Neural cell (in vitro differentiated cells): ENCODE results near the gene USP12. TPM values are rescaled to one million over a fixed set of nuclear protein-coding genes. Genes with fewer than 3 reads are reported as not detected.

Experiments
- H2AFZ ChIP-seq: fragments of 200-600, 300-800 bp; sonication (generic), shearing (Covaris generic); 2 replicates; pipeline ENCODE4 v1.6.0; 2014; ENCODE audit warnings: low read depth, mild to moderate bottlenecking, antibody characterized with exemption, low read length, moderate library complexity
- H3F3A ChIP-seq: fragments of 200-600 bp; shearing (Covaris generic); 2 replicates; pipeline ENCODE4 v1.6.1; 2016; ENCODE audit warnings: mild to moderate bottlenecking, moderate library complexity, mixed read lengths, antibody characterized with exemption, low read length; ENCODE audit not compliant: insufficient read depth, poor library complexity, severe bottlenecking
- H3K27ac ChIP-seq: fragments of 200-600, 300-800 bp; sonication (generic), shearing (Covaris generic); 2 replicates; pipeline ENCODE4 v1.5.1; 2014; ENCODE audit warnings: mild to moderate bottlenecking, low read length, moderate library complexity
- H3K27me3 ChIP-seq: fragments of 300-800, 200-600 bp; sonication (generic), shearing (Covaris generic); 2 replicates; pipeline ENCODE4 v1.6.0; 2014; ENCODE audit warnings: mild to moderate bottlenecking, low read depth, low read length, moderate library complexity; ENCODE audit not compliant: insufficient read depth
- H3K36me3 ChIP-seq: fragments of 300-800, 200-600 bp; sonication (generic), shearing (Covaris generic); 2 replicates; pipeline ENCODE4 v1.5.1; 2014; ENCODE audit warnings: mild to moderate bottlenecking, antibody characterized with exemption, low read length, moderate library complexity; ENCODE audit not compliant: insufficient read depth
- H3K4me2 ChIP-seq: fragments of 300-800, 200-600 bp; sonication (generic), shearing (Covaris generic); 2 replicates; pipeline ENCODE4 v1.6.0; 2014; ENCODE audit warnings: mild to moderate bottlenecking, low read length
- H3K4me3 ChIP-seq: fragments of 300-800, 200-600 bp; sonication (generic), shearing (Covaris generic); 2 replicates; pipeline ENCODE4 v1.5.1; 2014; ENCODE audit warnings: mild to moderate bottlenecking, low read length, moderate library complexity
- H3K79me2 ChIP-seq: fragments of 200-600 bp; shearing (Covaris generic); replicated peaks from 2 replicates; pipeline ENCODE4 v1.6.0; 2014; ENCODE audit warnings: mild to moderate bottlenecking, low read length, moderate library complexity; ENCODE audit not compliant: insufficient read depth
- H3K9ac ChIP-seq: fragments of 300-800, 200-600 bp; sonication (generic), shearing (Covaris generic); 2 replicates; pipeline ENCODE4 v1.6.1; 2016; ENCODE audit warnings: mild to moderate bottlenecking, low read length, mixed read lengths
- H3K9me2 ChIP-seq: fragments of 200-600 bp; shearing (Covaris generic); 2 replicates; pipeline ENCODE4 v1.6.1; 2016; ENCODE audit warnings: mild to moderate bottlenecking, low read length, mixed read lengths; ENCODE audit not compliant: insufficient read depth
- H3K9me3 ChIP-seq: fragments of 200-600, 300-800 bp; sonication (generic), shearing (Covaris generic); 2 replicates; pipeline ENCODE4 v1.6.1; 2016; ENCODE audit warnings: mild to moderate bottlenecking, mixed run types, low read length, moderate library complexity, mixed read lengths
- H4K20me1 ChIP-seq: fragments of 200-600 bp; shearing (Covaris generic); 2 replicates; pipeline ENCODE4 v1.6.1; 2016; ENCODE audit warnings: mild to moderate bottlenecking, mixed run types; ENCODE audit not compliant: insufficient read depth
- EP300 ChIP-seq: fragments of 450-650 bp; conservative IDR thresholded peaks from 2 replicates; pipeline ENCODE4 v1.6.1; 2014; ENCODE audit warnings: antibody characterized with exemption, mild to moderate bottlenecking, moderate library complexity; ENCODE audit not compliant: poor library complexity, severe bottlenecking
- EZH2 ChIP-seq: fragments of 200-600, 300-800 bp; shearing (Covaris generic), sonication (generic); IDR thresholded peaks from 2 replicates; pipeline ENCODE4 v1.6.1; 2014; ENCODE audit warnings: antibody characterized with exemption, low read length, borderline replicate concordance, mild to moderate bottlenecking; ENCODE audit not compliant: insufficient read depth, poor library complexity, severe bottlenecking
- MXI1 ChIP-seq: fragments of 450-650 bp; conservative IDR thresholded peaks from 2 replicates; pipeline ENCODE4 v1.6.1; 2014; ENCODE audit warnings: antibody characterized with exemption, mild to moderate bottlenecking; ENCODE audit not compliant: poor library complexity, severe bottlenecking
- POLR2AphosphoS5 ChIP-seq: IDR thresholded peaks from 2 replicates; pipeline ENCODE4 v1.6.1; 2012
- RAD21 ChIP-seq: fragments of 450-650 bp; conservative IDR thresholded peaks from 2 replicates; pipeline ENCODE4 v1.6.1; 2014; ENCODE audit warnings: antibody characterized with exemption, mild to moderate bottlenecking, moderate library complexity
- SMC3 ChIP-seq: fragments of 450-650 bp; conservative IDR thresholded peaks from 2 replicates; pipeline ENCODE4 v1.6.1; 2014; ENCODE audit warnings: antibody characterized with exemption, mild to moderate bottlenecking, moderate library complexity; ENCODE audit not compliant: poor library complexity
- TAF1 ChIP-seq: IDR thresholded peaks from 2 replicates; pipeline ENCODE4 v1.6.1; 2012; ENCODE audit warnings: low read depth
- polyA plus RNA-seq: library from polyadenylated mRNA; depleted of rRNA; stranded (reverse); fragments of >200 nt; gene quantifications from 2 replicates; pipeline ENCODE4 v1.2.3, GENCODE V29; 2014
- TF ChIP-seq, protein P1 (sequence below): fragments of 450-650 bp; IDR thresholded peaks from 2 replicates; pipeline ENCODE4 v1.5.1; 2014; ENCODE audit warnings: antibody characterized with exemption, mild to moderate bottlenecking, moderate library complexity; ENCODE audit not compliant: poor library complexity, severe bottlenecking
- TF ChIP-seq, protein P2 (sequence below): IDR thresholded peaks from 2 replicates; pipeline ENCODE4 v1.6.1; 2012; ENCODE audit warnings: borderline replicate concordance

The USP12 gene
- polyA plus RNA-seq, 1 donor from 2014 or later: 26.2 TPM

DNA sequence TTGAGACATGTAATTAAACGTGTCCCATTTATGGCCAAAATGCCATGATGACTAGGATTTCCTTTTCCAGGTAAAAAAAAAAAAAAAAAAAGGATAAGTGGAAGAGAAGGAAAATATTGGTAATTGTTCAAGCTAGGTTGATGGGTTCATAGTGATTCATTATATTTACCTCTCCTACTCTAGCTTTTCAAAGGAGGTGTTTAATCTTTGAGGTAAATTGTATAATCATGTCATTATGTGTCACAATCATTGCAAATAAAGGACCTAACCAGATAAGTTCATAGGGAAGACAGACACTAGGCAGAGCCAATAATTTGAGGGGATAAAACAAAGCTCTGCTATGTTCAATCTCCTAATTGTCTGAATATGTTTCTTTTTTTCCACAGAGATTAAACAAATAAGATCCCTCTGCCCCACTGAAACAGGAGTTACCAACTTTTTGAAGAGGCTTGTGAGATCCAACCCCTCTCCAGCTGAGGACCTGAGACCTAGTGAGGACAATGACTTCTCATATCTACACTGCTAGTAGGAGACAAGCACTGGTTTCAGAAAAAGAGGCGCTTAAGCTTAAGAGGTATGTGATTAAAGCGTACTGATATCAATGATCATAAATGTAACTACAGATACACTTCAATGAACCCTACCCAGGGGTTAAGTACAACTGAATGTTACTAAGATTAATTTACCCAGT, 61.4 kb downstream of the USP12 start:
- H3K9me2 ChIP-seq: no peaks in the 10 kb centered on the region
- H3K4me3 ChIP-seq: no peak overlapping the region
- H4K20me1 ChIP-seq: no peaks in the 10 kb centered on the region
- H3K9ac ChIP-seq: no peak overlapping the region
- H3F3A ChIP-seq: no peaks in the 10 kb centered on the region
- H3K9me3 ChIP-seq: no peaks in the 10 kb centered on the region
- no peak overlapping the region for H2AFZ ChIP-seq
- no peak overlapping the region for H3K4me2 ChIP-seq
- H3K27ac ChIP-seq: no peak overlapping the region
- no peaks in the 10 kb centered on the region for H3K79me2 ChIP-seq
- H3K27me3 ChIP-seq: no peaks in the 10 kb centered on the region
- TF ChIP-seq RAD21 (no peak), EP300 (no peak), EZH2 (no peak), TAF1 (no peak), SMC3 (no peak), POLR2AphosphoS5 (no peak), MXI1 (no peak)
- TF ChIP-seq, protein P1, sequence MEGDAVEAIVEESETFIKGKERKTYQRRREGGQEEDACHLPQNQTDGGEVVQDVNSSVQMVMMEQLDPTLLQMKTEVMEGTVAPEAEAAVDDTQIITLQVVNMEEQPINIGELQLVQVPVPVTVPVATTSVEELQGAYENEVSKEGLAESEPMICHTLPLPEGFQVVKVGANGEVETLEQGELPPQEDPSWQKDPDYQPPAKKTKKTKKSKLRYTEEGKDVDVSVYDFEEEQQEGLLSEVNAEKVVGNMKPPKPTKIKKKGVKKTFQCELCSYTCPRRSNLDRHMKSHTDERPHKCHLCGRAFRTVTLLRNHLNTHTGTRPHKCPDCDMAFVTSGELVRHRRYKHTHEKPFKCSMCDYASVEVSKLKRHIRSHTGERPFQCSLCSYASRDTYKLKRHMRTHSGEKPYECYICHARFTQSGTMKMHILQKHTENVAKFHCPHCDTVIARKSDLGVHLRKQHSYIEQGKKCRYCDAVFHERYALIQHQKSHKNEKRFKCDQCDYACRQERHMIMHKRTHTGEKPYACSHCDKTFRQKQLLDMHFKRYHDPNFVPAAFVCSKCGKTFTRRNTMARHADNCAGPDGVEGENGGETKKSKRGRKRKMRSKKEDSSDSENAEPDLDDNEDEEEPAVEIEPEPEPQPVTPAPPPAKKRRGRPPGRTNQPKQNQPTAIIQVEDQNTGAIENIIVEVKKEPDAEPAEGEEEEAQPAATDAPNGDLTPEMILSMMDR: no peak
- TF ChIP-seq, protein P2, sequence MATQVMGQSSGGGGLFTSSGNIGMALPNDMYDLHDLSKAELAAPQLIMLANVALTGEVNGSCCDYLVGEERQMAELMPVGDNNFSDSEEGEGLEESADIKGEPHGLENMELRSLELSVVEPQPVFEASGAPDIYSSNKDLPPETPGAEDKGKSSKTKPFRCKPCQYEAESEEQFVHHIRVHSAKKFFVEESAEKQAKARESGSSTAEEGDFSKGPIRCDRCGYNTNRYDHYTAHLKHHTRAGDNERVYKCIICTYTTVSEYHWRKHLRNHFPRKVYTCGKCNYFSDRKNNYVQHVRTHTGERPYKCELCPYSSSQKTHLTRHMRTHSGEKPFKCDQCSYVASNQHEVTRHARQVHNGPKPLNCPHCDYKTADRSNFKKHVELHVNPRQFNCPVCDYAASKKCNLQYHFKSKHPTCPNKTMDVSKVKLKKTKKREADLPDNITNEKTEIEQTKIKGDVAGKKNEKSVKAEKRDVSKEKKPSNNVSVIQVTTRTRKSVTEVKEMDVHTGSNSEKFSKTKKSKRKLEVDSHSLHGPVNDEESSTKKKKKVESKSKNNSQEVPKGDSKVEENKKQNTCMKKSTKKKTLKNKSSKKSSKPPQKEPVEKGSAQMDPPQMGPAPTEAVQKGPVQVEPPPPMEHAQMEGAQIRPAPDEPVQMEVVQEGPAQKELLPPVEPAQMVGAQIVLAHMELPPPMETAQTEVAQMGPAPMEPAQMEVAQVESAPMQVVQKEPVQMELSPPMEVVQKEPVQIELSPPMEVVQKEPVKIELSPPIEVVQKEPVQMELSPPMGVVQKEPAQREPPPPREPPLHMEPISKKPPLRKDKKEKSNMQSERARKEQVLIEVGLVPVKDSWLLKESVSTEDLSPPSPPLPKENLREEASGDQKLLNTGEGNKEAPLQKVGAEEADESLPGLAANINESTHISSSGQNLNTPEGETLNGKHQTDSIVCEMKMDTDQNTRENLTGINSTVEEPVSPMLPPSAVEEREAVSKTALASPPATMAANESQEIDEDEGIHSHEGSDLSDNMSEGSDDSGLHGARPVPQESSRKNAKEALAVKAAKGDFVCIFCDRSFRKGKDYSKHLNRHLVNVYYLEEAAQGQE: no peak
- no peaks in the 10 kb centered on the region for H3K36me3 ChIP-seq

DNA sequence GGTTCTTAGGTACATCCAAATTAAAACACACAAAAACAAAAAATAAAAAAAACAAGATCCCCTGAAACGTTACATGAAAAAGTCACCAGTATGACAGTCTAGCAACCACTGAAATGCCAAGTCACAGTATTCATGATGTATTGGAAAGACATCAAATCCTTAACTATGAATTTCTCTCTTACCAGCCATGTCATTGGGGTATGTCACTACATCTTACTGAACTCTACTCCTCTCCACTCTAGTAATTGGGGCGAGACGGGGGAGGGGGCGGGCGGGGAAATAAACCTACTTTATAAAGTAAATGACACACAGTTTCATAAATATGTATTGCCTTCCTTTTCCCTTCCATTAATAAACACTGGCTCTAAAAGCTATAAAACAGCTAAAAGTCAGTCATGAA, 65.5 kb downstream of the USP12 start:
- TF ChIP-seq MXI1: no peak
- no peak for TF ChIP-seq POLR2AphosphoS5
- TF ChIP-seq EP300: no peak
- no peak for TF ChIP-seq TAF1
- TF ChIP-seq RAD21: no peak
- TF ChIP-seq, protein P1: no peak
- TF ChIP-seq, protein P2: no peak
- Histone ChIP-seq H3K27me3 (no peaks in the 10 kb centered on the region), H3K9me2 (no peaks in the 10 kb centered on the region), H3K9me3 (no peaks in the 10 kb centered on the region), H3K36me3 (no peaks in the 10 kb centered on the region), H3K4me2 (no peak overlapping the region), H3K4me3 (no peak overlapping the region), H3K27ac (no peak overlapping the region), H4K20me1 (no peaks in the 10 kb centered on the region), H3K79me2 (no peaks in the 10 kb centered on the region), H2AFZ (no peak overlapping the region), H3F3A (no peaks in the 10 kb centered on the region), H3K9ac (no peak overlapping the region)
